ENCODE measurements around the gene CCDC39.

DNA sequence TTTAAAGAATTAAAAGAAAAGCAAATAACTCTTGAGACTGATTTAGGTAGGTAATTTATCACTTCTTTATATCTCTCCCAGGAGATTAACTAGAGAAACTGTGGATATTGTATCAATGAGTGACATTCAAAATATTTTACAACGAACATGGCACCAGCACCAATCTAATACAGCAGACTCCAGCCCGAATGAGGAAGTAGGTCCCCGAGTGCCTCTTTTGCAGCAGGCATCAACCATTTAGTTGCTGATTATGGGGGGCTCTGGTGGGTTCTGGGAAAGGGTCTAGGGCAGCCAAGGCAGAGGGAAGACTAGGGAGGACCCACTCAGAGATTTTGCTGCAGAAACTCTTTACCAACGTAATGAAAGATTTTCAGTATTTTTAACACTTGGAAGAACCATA lies 109.1 kb downstream of the CCDC39 start:
- TF ChIP-seq POLR2A (IDR thresholded peaks at IDR 0.05; ENCODE audit: low read depth, low read length), result no peak
- no peak for TF ChIP-seq POLR2AphosphoS5 (IDR thresholded peaks at IDR 0.05; ENCODE audit: low read depth, low read length)
- no peak for TF ChIP-seq SPI1 (IDR thresholded peaks at IDR 0.05; ENCODE audit: low read depth, low read length)
- TF ChIP-seq POU2F2 (IDR thresholded peaks at IDR 0.05; ENCODE audit: low read depth, low read length), result no peak
- no peak for TF ChIP-seq TAF1 (IDR thresholded peaks at IDR 0.05; ENCODE audit: low read depth, low read length)
- no peak for TF ChIP-seq PAX5 (IDR thresholded peaks at IDR 0.05; ENCODE audit: insufficient read depth, low read length, severe bottlenecking)
